DMS153 treated with DMSO at 0.1 percent for 48 hours (cell line): ENCODE measurements around the gene STK32C.
"Not testable (repeated sequence)": the region's sequence is repeated elsewhere in the genome, so short reads cannot be mapped to it uniquely, and the experiment has no call there.

Experiments used
- DNase-seq: peaks from one replicate; lab custom pipeline; 2025; ENCODE audit not compliant: unreplicated experiment; lab: John Stamatoyannopoulos, UW

STK32C gene

GRCh38 chr10:132269266-132270230 is 38.2 kb downstream of the STK32C start:
- DNase-seq = no peak

- not testable (repeated sequence) for DNase-seq
Measured at GRCh38 chr10:132267916-132268315, 39.8 kb downstream of the STK32C start.

GRCh38 chr10:132266594-132267161 is 41.1 kb downstream of the STK32C start:
- DNase-seq = no peak

GRCh38 chr10:132265890-132266496 is 41.8 kb downstream of the STK32C start:
- peak; percentile 17 for DNase-seq

- peak; percentile 7 for DNase-seq
Measured at GRCh38 chr10:132264966-132265889, 42.5 kb downstream of the STK32C start.

GRCh38 chr10:132264306-132264950 is 43.3 kb downstream of the STK32C start:
- no peak for DNase-seq

- no peak for DNase-seq
Measured at GRCh38 chr10:132263866-132264265, 43.9 kb downstream of the STK32C start.

GRCh38 chr10:132259702-132260482 is 47.9 kb downstream of the STK32C start:
- no peak for DNase-seq

GRCh38 chr10:132258423-132258822 is 49.3 kb downstream of the STK32C start:
- no peak for DNase-seq

- DNase-seq = no peak
Measured at GRCh38 chr10:132257907-132258306, 49.8 kb downstream of the STK32C start.

- DNase-seq = no peak
Measured at GRCh38 chr10:132257271-132257670, 50.5 kb downstream of the STK32C start.

GRCh38 chr10:132256866-132257265 is 50.9 kb downstream of the STK32C start:
- no peak for DNase-seq

- DNase-seq = no peak
Measured at GRCh38 chr10:132255489-132256344, 52.0 kb downstream of the STK32C start.

GRCh38 chr10:132254841-132255240 is 52.9 kb downstream of the STK32C start:
- DNase-seq = no peak

- DNase-seq = no peak
Measured at GRCh38 chr10:132253092-132253687, 54.6 kb downstream of the STK32C start.

- no peak for DNase-seq
Measured at GRCh38 chr10:132252412-132252811, 55.3 kb downstream of the STK32C start.

- DNase-seq = no peak
Measured at GRCh38 chr10:132251928-132252327, 55.8 kb downstream of the STK32C start.
